VCaP (cell line): Measurements from ENCODE around the gene ARHGAP32.
A peak's percentile ranks its signal among the peaks of the same experiment; 100 is the strongest.

Experiments used
- H3K27ac ChIP-seq: fragments of 450-650 bp; 2 replicates; pipeline ENCODE4 v1.5.1; 2017
- CTCF ChIP-seq: fragments of 450-650 bp; conservative IDR thresholded peaks from 2 replicates; pipeline ENCODE4 v1.5.1; 2017; ENCODE audit warnings: mild to moderate bottlenecking, moderate library complexity

ARHGAP32 gene

GRCh38 chr11:128955636-128956035 is 236.5 kb downstream of the ARHGAP32 start:
- no peak for TF ChIP-seq CTCF

GRCh38 chr11:128953151-128953550 is 239.0 kb downstream of the ARHGAP32 start:
- no peak for TF ChIP-seq CTCF

More at GRCh38 chr11:128955636-128956035, 236.5 kb downstream of the ARHGAP32 start:
- no peak overlapping the region for H3K27ac ChIP-seq

GRCh38 chr11:128949791-128950454 is 242.2 kb downstream of the ARHGAP32 start:
- no peak overlapping the region for H3K27ac ChIP-seq
- no peak for TF ChIP-seq CTCF

More at GRCh38 chr11:128953151-128953550, 239.0 kb downstream of the ARHGAP32 start:
- no peak overlapping the region for H3K27ac ChIP-seq

- TF ChIP-seq CTCF: 0 out of 2 replicates have a peak, but pooled peaks have one; percentile 13
- H3K27ac ChIP-seq: no peak overlapping the region
These were observed 243.5 kb downstream of the ARHGAP32 start for GRCh38 chr11:128948583-128948982.

GRCh38 chr11:128947773-128948172 is 244.4 kb downstream of the ARHGAP32 start:
- no peak overlapping the region for H3K27ac ChIP-seq
- no peak for TF ChIP-seq CTCF

GRCh38 chr11:128946648-128947047 is 245.5 kb downstream of the ARHGAP32 start:
- peak overlapping the region; percentile 0; the same call in 1 of the 2 replicates for H3K27ac ChIP-seq
- no peak for TF ChIP-seq CTCF

- H3K27ac ChIP-seq: no peak overlapping the region
- TF ChIP-seq CTCF: no peak
These were observed 248.6 kb downstream of the ARHGAP32 start for GRCh38 chr11:128943428-128943976.
